GM12878 (cell line): ENCODE measurements around the gene TLE2. TPM values are rescaled to one million over a fixed set of nuclear protein-coding genes. Genes with fewer than 3 reads are reported as not detected.

Source experiments
- polyA plus RNA-seq, 11 experiments: library from polyadenylated mRNA; depleted of rRNA in 4 of 11; unstranded in 6 of 11; stranded (reverse) in 5 of 11; fragments of >200 nt; fragmentation: Nextera tagmentation in 4 of 11; fragmentation: Illumina TruSeq in 1 of 11; extraction: Ambion mirVana in 4 of 11; extraction: Trizol in 1 of 11; gene quantifications; 1 replicate in 1 of 11; 2 replicates in 10 of 11; pipeline versions ENCODE4 v1.2.1 to v1.2.3, GENCODE V29; 2011 to 2016; ENCODE audit warnings: inconsistent platforms in 2 of 11, missing spikeins in 2 of 11, low read depth in 1 of 11
- total RNA-seq, 4 experiments: library from RNA; depleted of rRNA in 3 of 4; stranded (reverse); fragments of >200 nt in 3 of 4; fragmentation: Illumina TruSeq in 1 of 4; extraction: Trizol in 1 of 4; gene quantifications; 2 replicates each; pipeline versions ENCODE4 v1.2.1 to v1.2.3, GENCODE V29; 2013 to 2021

The TLE2 gene
- total and polyA plus RNA-seq, 10 of the 15 experiments (the other 5 are each of a cell fraction or from before 2014, with no cell fraction given) = 0.05 to 0.21 (median 0.11) TPM; not detected in 5

Other genes starting within 250 kb of the TLE2 start
Only the 7 nearest of the 14 such genes appear.
- gene ZNF57, start 128.4 kb downstream of the TLE2 start, total RNA-seq (2014; rRNA removed) = 6.2 and 7.6 TPM in 2 replicates
- 7.6 and 8.9 TPM in 2 replicates for gene ZNF57, start 128.4 kb downstream of the TLE2 start, total RNA-seq (2014; rRNA removed; fragmentation: Illumina TruSeq; extraction: Trizol)
- 5.2 and 5.5 TPM in 2 replicates for gene ZNF57, start 128.4 kb downstream of the TLE2 start, total RNA-seq (2021)
- gene ZNF57, start 128.4 kb downstream of the TLE2 start, polyA plus RNA-seq (2011; rRNA removed) = 5.6 and 5.7 TPM in 2 replicates
- 6.9 and 7.6 TPM in 2 replicates for gene ZNF57, start 128.4 kb downstream of the TLE2 start, polyA plus RNA-seq (2014; fragmentation: Illumina TruSeq; extraction: Trizol)
- 1 to 10 TPM; 2.7 to 3.0 TPM for gene ZNF57, start 128.4 kb downstream of the TLE2 start, polyA plus RNA-seq (2014; fragmentation: Nextera tagmentation; extraction: Ambion mirVana)
- gene ZNF57, start 128.4 kb downstream of the TLE2 start, polyA plus RNA-seq (2014; rRNA removed) = 3.9 and 4.4 TPM in 2 replicates
- gene ZNF57, start 128.4 kb downstream of the TLE2 start, polyA plus RNA-seq (2016; fragmentation: Nextera tagmentation; extraction: Ambion mirVana) = 1 to 10 TPM; 6.0 to 6.7 TPM
- gene ZNF77, start 84.3 kb downstream of the TLE2 start, total RNA-seq (2014; rRNA removed) = 4.1 and 4.3 TPM in 2 replicates
- 4.7 and 4.9 TPM in 2 replicates for gene ZNF77, start 84.3 kb downstream of the TLE2 start, total RNA-seq (2014; rRNA removed; fragmentation: Illumina TruSeq; extraction: Trizol)
- 2.8 and 3.1 TPM in 2 replicates for gene ZNF77, start 84.3 kb downstream of the TLE2 start, total RNA-seq (2021)
- gene ZNF77, start 84.3 kb downstream of the TLE2 start, polyA plus RNA-seq (2011; rRNA removed) = 2.7 and 2.9 TPM in 2 replicates
- gene ZNF77, start 84.3 kb downstream of the TLE2 start, polyA plus RNA-seq (2014; fragmentation: Illumina TruSeq; extraction: Trizol) = 3.6 and 4.2 TPM in 2 replicates
- gene ZNF77, start 84.3 kb downstream of the TLE2 start, polyA plus RNA-seq (2014; fragmentation: Nextera tagmentation; extraction: Ambion mirVana) = 1 to 10 TPM; 1.9 TPM
- 3.1 and 3.2 TPM in 2 replicates for gene ZNF77, start 84.3 kb downstream of the TLE2 start, polyA plus RNA-seq (2014; rRNA removed)
- gene ZNF77, start 84.3 kb downstream of the TLE2 start, polyA plus RNA-seq (2016; fragmentation: Nextera tagmentation; extraction: Ambion mirVana) = 1 to 10 TPM; 2.6 to 3.5 TPM
- gene TLE6, start 51.7 kb downstream of the TLE2 start, total RNA-seq (2014; rRNA removed) = 6.3 and 8.5 TPM in 2 replicates
- gene TLE6, start 51.7 kb downstream of the TLE2 start, total RNA-seq (2014; rRNA removed; fragmentation: Illumina TruSeq; extraction: Trizol) = 7.3 and 8.0 TPM in 2 replicates
- gene TLE6, start 51.7 kb downstream of the TLE2 start, total RNA-seq (2021) = 6.0 and 6.4 TPM in 2 replicates
- 10.8 and 13.8 TPM in 2 replicates for gene TLE6, start 51.7 kb downstream of the TLE2 start, polyA plus RNA-seq (2011; rRNA removed)
- gene TLE6, start 51.7 kb downstream of the TLE2 start, polyA plus RNA-seq (2014; fragmentation: Illumina TruSeq; extraction: Trizol) = 2.6 and 7.0 TPM in 2 replicates
- 1 to 10 TPM; 2.7 to 3.4 TPM for gene TLE6, start 51.7 kb downstream of the TLE2 start, polyA plus RNA-seq (2014; fragmentation: Nextera tagmentation; extraction: Ambion mirVana)
- gene TLE6, start 51.7 kb downstream of the TLE2 start, polyA plus RNA-seq (2014; rRNA removed) = 10.6 and 11.2 TPM in 2 replicates
- gene TLE6, start 51.7 kb downstream of the TLE2 start, polyA plus RNA-seq (2016; fragmentation: Nextera tagmentation; extraction: Ambion mirVana) = 1 to 10 TPM; 5.1 to 5.7 TPM
- 282 and 299 TPM in 2 replicates for gene TLE5, start 33.2 kb upstream of the TLE2 start, total RNA-seq (2014; rRNA removed)
- 144 and 153 TPM in 2 replicates for gene TLE5, start 33.2 kb upstream of the TLE2 start, total RNA-seq (2014; rRNA removed; fragmentation: Illumina TruSeq; extraction: Trizol)
- gene TLE5, start 33.2 kb upstream of the TLE2 start, total RNA-seq (2021) = 354 and 373 TPM in 2 replicates
- 272 and 329 TPM in 2 replicates for gene TLE5, start 33.2 kb upstream of the TLE2 start, polyA plus RNA-seq (2011; rRNA removed)
- 52.9 and 154 TPM in 2 replicates for gene TLE5, start 33.2 kb upstream of the TLE2 start, polyA plus RNA-seq (2014; fragmentation: Illumina TruSeq; extraction: Trizol)
- gene TLE5, start 33.2 kb upstream of the TLE2 start, polyA plus RNA-seq (2014; fragmentation: Nextera tagmentation; extraction: Ambion mirVana) = 10 to 100 TPM in 1 of 2 experiments, 1 to 10 TPM in 1; 2.5 to 13.0 TPM
- 359 and 398 TPM in 2 replicates for gene TLE5, start 33.2 kb upstream of the TLE2 start, polyA plus RNA-seq (2014; rRNA removed)
- gene TLE5, start 33.2 kb upstream of the TLE2 start, polyA plus RNA-seq (2016; fragmentation: Nextera tagmentation; extraction: Ambion mirVana) = 100 to 1,000 TPM in 1 of 2 experiments, 10 to 100 TPM in 1; 64.4 to 130 TPM
- 5.0 and 6.8 TPM in 2 replicates for gene GNA11, start 65.1 kb upstream of the TLE2 start, total RNA-seq (2014; rRNA removed)
- gene GNA11, start 65.1 kb upstream of the TLE2 start, total RNA-seq (2014; rRNA removed; fragmentation: Illumina TruSeq; extraction: Trizol) = 3.0 and 4.7 TPM in 2 replicates
- 9.7 and 10.6 TPM in 2 replicates for gene GNA11, start 65.1 kb upstream of the TLE2 start, total RNA-seq (2021)
- gene GNA11, start 65.1 kb upstream of the TLE2 start, polyA plus RNA-seq (2011; rRNA removed) = 1.1 and 1.6 TPM in 2 replicates
- 7.5 and 7.9 TPM in 2 replicates for gene GNA11, start 65.1 kb upstream of the TLE2 start, polyA plus RNA-seq (2014; fragmentation: Illumina TruSeq; extraction: Trizol)
- under 1 TPM; 0.07 to 0.21 TPM for gene GNA11, start 65.1 kb upstream of the TLE2 start, polyA plus RNA-seq (2014; fragmentation: Nextera tagmentation; extraction: Ambion mirVana)
- 5.5 and 6.4 TPM in 2 replicates for gene GNA11, start 65.1 kb upstream of the TLE2 start, polyA plus RNA-seq (2014; rRNA removed)
- 1 to 10 TPM; 1.9 to 2.2 TPM for gene GNA11, start 65.1 kb upstream of the TLE2 start, polyA plus RNA-seq (2016; fragmentation: Nextera tagmentation; extraction: Ambion mirVana)
- gene GNA15, start 106.8 kb upstream of the TLE2 start, total RNA-seq (2014; rRNA removed) = 16.7 and 18.0 TPM in 2 replicates
- 8.7 and 9.5 TPM in 2 replicates for gene GNA15, start 106.8 kb upstream of the TLE2 start, total RNA-seq (2014; rRNA removed; fragmentation: Illumina TruSeq; extraction: Trizol)
- 16.2 and 16.9 TPM in 2 replicates for gene GNA15, start 106.8 kb upstream of the TLE2 start, total RNA-seq (2021)
- 10.2 and 16.6 TPM in 2 replicates for gene GNA15, start 106.8 kb upstream of the TLE2 start, polyA plus RNA-seq (2011; rRNA removed)
- 2.5 and 7.3 TPM in 2 replicates for gene GNA15, start 106.8 kb upstream of the TLE2 start, polyA plus RNA-seq (2014; fragmentation: Illumina TruSeq; extraction: Trizol)
- gene GNA15, start 106.8 kb upstream of the TLE2 start, polyA plus RNA-seq (2014; fragmentation: Nextera tagmentation; extraction: Ambion mirVana) = 1 to 10 TPM in 1 of 2 experiments, under 1 TPM in 1; 0.42 to 1.7 TPM
- 13.0 and 13.8 TPM in 2 replicates for gene GNA15, start 106.8 kb upstream of the TLE2 start, polyA plus RNA-seq (2014; rRNA removed)
- gene GNA15, start 106.8 kb upstream of the TLE2 start, polyA plus RNA-seq (2016; fragmentation: Nextera tagmentation; extraction: Ambion mirVana) = 10 to 100 TPM in 1 of 2 experiments, 1 to 10 TPM in 1; 8.7 to 10.1 TPM
- gene S1PR4, start 149.5 kb upstream of the TLE2 start, total RNA-seq (2014; rRNA removed) = 50.1 and 57.7 TPM in 2 replicates
- gene S1PR4, start 149.5 kb upstream of the TLE2 start, total RNA-seq (2014; rRNA removed; fragmentation: Illumina TruSeq; extraction: Trizol) = 4.7 and 6.1 TPM in 2 replicates
- 32.4 and 33.7 TPM in 2 replicates for gene S1PR4, start 149.5 kb upstream of the TLE2 start, total RNA-seq (2021)
- not detected in 2 replicates for gene S1PR4, start 149.5 kb upstream of the TLE2 start, polyA plus RNA-seq (2011; rRNA removed)
- 0.54 TPM in 1 of 2 replicates, not detected in the other for gene S1PR4, start 149.5 kb upstream of the TLE2 start, polyA plus RNA-seq (2014; fragmentation: Illumina TruSeq; extraction: Trizol)
- 1 to 10 TPM in 1 of 2 experiments, under 1 TPM in 1; 0.19 to 1.2 TPM for gene S1PR4, start 149.5 kb upstream of the TLE2 start, polyA plus RNA-seq (2014; fragmentation: Nextera tagmentation; extraction: Ambion mirVana)
- gene S1PR4, start 149.5 kb upstream of the TLE2 start, polyA plus RNA-seq (2014; rRNA removed) = 35.7 and 44.5 TPM in 2 replicates
- gene S1PR4, start 149.5 kb upstream of the TLE2 start, polyA plus RNA-seq (2016; fragmentation: Nextera tagmentation; extraction: Ambion mirVana) = 10 to 100 TPM; 42.2 to 43.3 TPM